ENCODE data around the gene KRTAP10-7. TPM values are rescaled to one million over a fixed set of nuclear protein-coding genes. Genes with fewer than 3 reads are reported as not detected.

KRTAP10-7 gene
- total and polyA plus RNA-seq, 9 of the 15 experiments (the other 6 are each of a cell fraction or from before 2014, with no cell fraction given) = not detected

DNA sequence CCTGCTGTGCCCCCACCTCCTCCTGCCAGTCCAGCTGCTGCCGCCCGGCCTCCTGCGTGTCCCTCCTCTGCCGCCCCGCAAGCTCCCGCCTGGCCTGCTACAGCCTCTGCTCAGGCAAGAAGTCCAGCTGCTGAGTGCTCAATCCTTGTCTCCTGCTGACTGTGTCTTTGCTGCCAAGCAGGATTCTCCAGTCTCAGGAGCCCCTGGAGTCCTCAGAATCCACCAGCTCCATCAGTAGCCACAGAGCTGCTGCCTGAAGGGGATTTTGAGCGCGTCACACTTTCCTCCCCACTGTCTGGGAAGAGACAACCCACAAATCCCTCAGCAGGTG is 46.8 kb downstream of the KRTAP10-7 start:
- Histone ChIP-seq H3K4me2 (ENCODE audit: insufficient read depth, low read length) (no peak overlapping the region), H3K9me3 (replicated peaks; ENCODE audit: control insufficient read depth, insufficient read depth, low read depth, low read length) (peaks cover 4% of the 10 kb centered on the region), H3K27ac (ENCODE audit: extremely low read depth, low read depth, low read length) (no peak overlapping the region), H4K20me1 (replicated peaks; ENCODE audit: control insufficient read depth, insufficient read depth, low read length) (no peaks in the 10 kb centered on the region), H2AFZ (ENCODE audit: low read depth, low read length) (no peak overlapping the region), H3K9ac (ENCODE audit: insufficient read depth in 1 of 2, low read depth in 2 of 2, low read length in 2 of 2) (no peak overlapping the region), H3K9me1 (ENCODE audit: control insufficient read depth, insufficient read depth, low read length) (no peaks in the 10 kb centered on the region), H3K27me3 (ENCODE audit: control insufficient read depth in 2 of 2, insufficient read depth in 2 of 2, low read length in 2 of 2) (peaks cover 9 to 52% of the 10 kb centered on the region in 2 experiments; a peak in 4 of 5 replicates), H3K4me3 (no peak overlapping the region), H3K79me2 (ENCODE audit: control insufficient read depth, insufficient read depth, low read length) (no peaks in the 10 kb centered on the region), H3K4me1 (replicated peaks in 1 of 2; ENCODE audit: control insufficient read depth in 2 of 2, insufficient read depth in 2 of 2, low read length in 2 of 2) (no peaks in the 10 kb centered on the region; a peak in 1 of 5 replicates), H3K36me3 (ENCODE audit: control insufficient read depth, insufficient read depth, low read length) (no peaks in the 10 kb centered on the region)
- ATAC-seq (no peak), DNase-seq (ENCODE audit: extremely low read depth in 1 of 4, low spot score in 3 of 4) (no peak), FAIRE-seq (no peak)
- CTCF ChIA-PET (ENCODE audit: low intra/inter-chr PET ratio) = no interaction called here
- WGBS (ENCODE audit: insufficient coverage, low coverage, missing lambda C conversion rate) = 0% methylated on average over 8 of the region's 8 CpGs
- no TSS peak for BruUV-seq (replicated peaks)
- intact Hi-C loops (cut with micrococcal nuclease) (no loop called here), in situ Hi-C loops (cut with MboI) (no loop called here)
- POLR2A ChIA-PET = no interaction called here
- no peak for TF ChIP-seq SMARCA5 (IDR thresholded peaks at IDR 0.05)
- TF ChIP-seq MTA2 (IDR thresholded peaks at IDR 0.05; ENCODE audit: low read depth) = no peak
- TF ChIP-seq BRF1 (IDR thresholded peaks at IDR 0.05; ENCODE audit: borderline replicate concordance, extremely low read depth, insufficient read length) = no peak
- TF ChIP-seq, protein P1, sequence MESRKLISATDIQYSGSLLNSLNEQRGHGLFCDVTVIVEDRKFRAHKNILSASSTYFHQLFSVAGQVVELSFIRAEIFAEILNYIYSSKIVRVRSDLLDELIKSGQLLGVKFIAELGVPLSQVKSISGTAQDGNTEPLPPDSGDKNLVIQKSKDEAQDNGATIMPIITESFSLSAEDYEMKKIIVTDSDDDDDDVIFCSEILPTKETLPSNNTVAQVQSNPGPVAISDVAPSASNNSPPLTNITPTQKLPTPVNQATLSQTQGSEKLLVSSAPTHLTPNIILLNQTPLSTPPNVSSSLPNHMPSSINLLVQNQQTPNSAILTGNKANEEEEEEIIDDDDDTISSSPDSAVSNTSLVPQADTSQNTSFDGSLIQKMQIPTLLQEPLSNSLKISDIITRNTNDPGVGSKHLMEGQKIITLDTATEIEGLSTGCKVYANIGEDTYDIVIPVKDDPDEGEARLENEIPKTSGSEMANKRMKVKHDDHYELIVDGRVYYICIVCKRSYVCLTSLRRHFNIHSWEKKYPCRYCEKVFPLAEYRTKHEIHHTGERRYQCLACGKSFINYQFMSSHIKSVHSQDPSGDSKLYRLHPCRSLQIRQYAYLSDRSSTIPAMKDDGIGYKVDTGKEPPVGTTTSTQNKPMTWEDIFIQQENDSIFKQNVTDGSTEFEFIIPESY (CRISPR knock-in tag; IDR thresholded peaks at IDR 0.05) = no peak
- TF ChIP-seq OTX1 (CRISPR knock-in tag; IDR thresholded peaks at IDR 0.05) = no peak
- no peak for TF ChIP-seq BDP1 (IDR thresholded peaks at IDR 0.05; ENCODE audit: insufficient read depth, insufficient read length)
- no peak for TF ChIP-seq RBM34 (IDR thresholded peaks at IDR 0.05; ENCODE audit: borderline replicate concordance, insufficient read depth, low read length)
- TF ChIP-seq, protein P2, sequence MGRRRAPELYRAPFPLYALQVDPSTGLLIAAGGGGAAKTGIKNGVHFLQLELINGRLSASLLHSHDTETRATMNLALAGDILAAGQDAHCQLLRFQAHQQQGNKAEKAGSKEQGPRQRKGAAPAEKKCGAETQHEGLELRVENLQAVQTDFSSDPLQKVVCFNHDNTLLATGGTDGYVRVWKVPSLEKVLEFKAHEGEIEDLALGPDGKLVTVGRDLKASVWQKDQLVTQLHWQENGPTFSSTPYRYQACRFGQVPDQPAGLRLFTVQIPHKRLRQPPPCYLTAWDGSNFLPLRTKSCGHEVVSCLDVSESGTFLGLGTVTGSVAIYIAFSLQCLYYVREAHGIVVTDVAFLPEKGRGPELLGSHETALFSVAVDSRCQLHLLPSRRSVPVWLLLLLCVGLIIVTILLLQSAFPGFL (CRISPR knock-in tag; IDR thresholded peaks at IDR 0.05) = no peak
- no peak for TF ChIP-seq ELF4 (CRISPR knock-in tag; IDR thresholded peaks at IDR 0.05)
- no peak for TF ChIP-seq NFE2 (IDR thresholded peaks at IDR 0.05; ENCODE audit: low read depth)
